ENCODE measurements around the gene RCL1. TPM values are rescaled to one million over a fixed set of nuclear protein-coding genes. Genes with fewer than 3 reads are reported as not detected.
A peak's percentile ranks its signal among the peaks of the same experiment; 100 is the strongest.

The RCL1 gene
- total and polyA plus RNA-seq, 2 donors (not counting 1 experiment from before 2014, with no cell fraction given): 10.5 to 21.7 TPM

DNA sequence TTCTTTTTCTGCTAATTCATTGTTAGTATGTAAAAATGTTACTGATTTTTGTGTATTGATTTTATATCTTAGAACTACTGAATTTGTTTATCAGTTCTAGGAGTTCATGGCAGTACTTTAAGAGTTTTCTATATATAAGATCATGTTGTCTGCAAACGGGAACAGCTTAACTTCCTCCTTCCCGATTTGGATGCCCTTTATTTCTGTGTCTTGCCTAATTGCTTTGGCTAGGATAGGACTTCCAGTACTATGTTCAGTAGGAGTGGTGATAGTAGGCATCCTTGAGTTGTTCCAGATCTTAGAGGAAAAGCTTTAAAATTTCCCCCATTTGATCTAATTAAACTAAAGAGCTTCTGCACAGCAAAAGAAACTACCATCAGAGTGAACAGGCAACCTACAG, 20.1 kb downstream of the RCL1 start:
- H3K9me3 Mint-ChIP-seq (ENCODE audit: insufficient read depth): peaks cover 4% of the 10 kb centered on the region
- WGBS (ENCODE audit: insufficient coverage): no CpG with 5 or more reads among the region's 2 CpGs
- H3K27ac Mint-ChIP-seq: peak overlapping the region; percentile 27

DNA sequence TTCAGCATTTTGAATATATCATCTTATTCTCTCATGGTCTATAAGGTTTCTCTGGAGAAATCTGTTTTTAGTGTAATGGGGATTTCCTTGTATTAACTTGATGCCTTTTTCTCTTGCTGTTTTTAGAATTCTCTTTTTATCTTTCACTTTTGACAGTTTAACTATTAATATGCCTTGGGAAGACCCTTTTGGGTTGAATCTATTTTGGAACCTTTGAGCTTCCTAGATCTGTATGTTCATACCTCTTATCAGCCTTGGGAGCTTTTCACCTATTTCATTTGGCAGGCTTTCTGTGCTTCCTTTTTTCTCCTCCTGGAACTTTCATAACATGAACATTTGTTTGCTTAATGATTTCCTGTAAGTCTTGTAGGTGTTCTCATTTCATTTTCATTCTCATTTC, 22.2 kb downstream of the RCL1 start:
- H3K27ac ChIP-seq (ENCODE audit: low read length in 2 of 2): peak overlapping the region in 1 of 2 donors; percentile 65
- H3K4me1 ChIP-seq (ENCODE audit: control insufficient read depth in 2 of 2, insufficient read depth in 2 of 2, low read length in 2 of 2): peaks cover 15 to 34% of the 10 kb centered on the region in 2 donors
- no peak overlapping the region for H2AFZ ChIP-seq (ENCODE audit: insufficient read depth, low read depth, low read length, poor library complexity, severe bottlenecking)
- Mint-ChIP-seq H3K4me1 (peaks cover 49% of the 10 kb centered on the region), H3K9me3 (ENCODE audit: insufficient read depth) (peaks cover 3% of the 10 kb centered on the region), H3K27me3 (no peaks in the 10 kb centered on the region), H3K4me3 (peak overlapping the region; percentile 59), H3K27ac (peak overlapping the region; percentile 75)
- intact Hi-C loops (cut with micrococcal nuclease): loop anchor here (2.0 kb wide), 1 partner anchor 18 kb away; no protein-coding TSS in a partner anchor
- CTCF ChIA-PET: no interaction called here
- peaks cover 10% of the 10 kb centered on the region for H4K20me1 ChIP-seq (ENCODE audit: control insufficient read depth, insufficient read depth, low read length, poor library complexity, severe bottlenecking)
- POLR2A ChIA-PET: interaction anchor here (1.2 kb wide), 1 partner anchor 22 kb away, joined by 4 read pairs; the partner anchor contains the start of gene RCL1
- peak overlapping the region; percentile 55 for H3K4me2 ChIP-seq (replicated peaks; ENCODE audit: low read depth, low read length, poor library complexity, severe bottlenecking)
- H3K79me2 ChIP-seq (ENCODE audit: control insufficient read depth, insufficient read depth, low read length): peaks cover 91% of the 10 kb centered on the region
- peak overlapping the region in 1 of 5 experiments; percentile 4 for H3K4me3 ChIP-seq (ENCODE audit: control extremely low read depth in 1 of 5, extremely low read depth in 1 of 5, insufficient read depth in 1 of 5, low read depth in 2 of 5, low read length in 4 of 5)
- H3K9ac ChIP-seq (ENCODE audit: low read length): peak overlapping the region; percentile 33
- no peaks in the 10 kb centered on the region for H3K27me3 ChIP-seq (replicated peaks in 1 of 4; ENCODE audit: control extremely low read depth in 1 of 4, control insufficient read depth in 3 of 4, insufficient read depth in 4 of 4, low read length in 3 of 4)
- TF ChIP-seq, protein P1, sequence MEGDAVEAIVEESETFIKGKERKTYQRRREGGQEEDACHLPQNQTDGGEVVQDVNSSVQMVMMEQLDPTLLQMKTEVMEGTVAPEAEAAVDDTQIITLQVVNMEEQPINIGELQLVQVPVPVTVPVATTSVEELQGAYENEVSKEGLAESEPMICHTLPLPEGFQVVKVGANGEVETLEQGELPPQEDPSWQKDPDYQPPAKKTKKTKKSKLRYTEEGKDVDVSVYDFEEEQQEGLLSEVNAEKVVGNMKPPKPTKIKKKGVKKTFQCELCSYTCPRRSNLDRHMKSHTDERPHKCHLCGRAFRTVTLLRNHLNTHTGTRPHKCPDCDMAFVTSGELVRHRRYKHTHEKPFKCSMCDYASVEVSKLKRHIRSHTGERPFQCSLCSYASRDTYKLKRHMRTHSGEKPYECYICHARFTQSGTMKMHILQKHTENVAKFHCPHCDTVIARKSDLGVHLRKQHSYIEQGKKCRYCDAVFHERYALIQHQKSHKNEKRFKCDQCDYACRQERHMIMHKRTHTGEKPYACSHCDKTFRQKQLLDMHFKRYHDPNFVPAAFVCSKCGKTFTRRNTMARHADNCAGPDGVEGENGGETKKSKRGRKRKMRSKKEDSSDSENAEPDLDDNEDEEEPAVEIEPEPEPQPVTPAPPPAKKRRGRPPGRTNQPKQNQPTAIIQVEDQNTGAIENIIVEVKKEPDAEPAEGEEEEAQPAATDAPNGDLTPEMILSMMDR (IDR thresholded peaks at IDR 0.05): no peak
- no peak for TF ChIP-seq EZH2 (IDR thresholded peaks at IDR 0.05; ENCODE audit: borderline replicate concordance, insufficient read depth, low read depth, low read length, poor library complexity, severe bottlenecking)
- H3K36me3 ChIP-seq (replicated peaks in 1 of 2; ENCODE audit: control extremely low read depth in 1 of 2, control insufficient read depth in 1 of 2, extremely low read depth in 1 of 2, insufficient read depth in 2 of 2, low read length in 1 of 2): no peaks in the 10 kb centered on the region
- ATAC-seq (ENCODE audit: low read depth) (no peak), DNase-seq (peak; percentile 26)
- peaks cover 0 to 16% (median 0%) of the 10 kb centered on the region in 3 donors for H3K9me3 ChIP-seq (ENCODE audit: control extremely low read depth in 1 of 3, control insufficient read depth in 2 of 3, insufficient read depth in 1 of 3, low read length in 2 of 3)

More for the DNA sequence above, 20.1 kb downstream of the RCL1 start:
- H2AFZ ChIP-seq (ENCODE audit: insufficient read depth, low read depth, low read length, poor library complexity, severe bottlenecking): no peak overlapping the region
- ChIA-PET POLR2A (no interaction called here), CTCF (interaction anchor here (1.0 kb wide), 1 partner anchor 19 kb away, joined by 3 read pairs; no protein-coding TSS in a partner anchor)
- H3K4me2 ChIP-seq (replicated peaks; ENCODE audit: low read depth, low read length, poor library complexity, severe bottlenecking): peak overlapping the region; percentile 45
- no peak for TF ChIP-seq EZH2 (IDR thresholded peaks at IDR 0.05; ENCODE audit: borderline replicate concordance, insufficient read depth, low read depth, low read length, poor library complexity, severe bottlenecking)
- TF ChIP-seq, protein P1 (IDR thresholded peaks at IDR 0.05): no peak
- peak overlapping the region; percentile 14 for H3K9ac ChIP-seq (ENCODE audit: low read length)
- H3K4me3 ChIP-seq (ENCODE audit: control extremely low read depth in 1 of 5, extremely low read depth in 1 of 5, insufficient read depth in 1 of 5, low read depth in 2 of 5, low read length in 4 of 5): no peak overlapping the region
- H3K79me2 ChIP-seq (ENCODE audit: control insufficient read depth, insufficient read depth, low read length): peaks cover 91% of the 10 kb centered on the region
- H3K9me3 ChIP-seq (ENCODE audit: control extremely low read depth in 1 of 3, control insufficient read depth in 2 of 3, insufficient read depth in 1 of 3, low read length in 2 of 3): peaks cover 0 to 16% (median 0%) of the 10 kb centered on the region in 3 donors
- H4K20me1 ChIP-seq (ENCODE audit: control insufficient read depth, insufficient read depth, low read length, poor library complexity, severe bottlenecking): peaks cover 20% of the 10 kb centered on the region
- no peaks in the 10 kb centered on the region for H3K36me3 ChIP-seq (replicated peaks in 1 of 2; ENCODE audit: control extremely low read depth in 1 of 2, control insufficient read depth in 1 of 2, extremely low read depth in 1 of 2, insufficient read depth in 2 of 2, low read length in 1 of 2)
- intact Hi-C loops (cut with micrococcal nuclease): no loop called here
- Mint-ChIP-seq H3K4me1 (peaks cover 58% of the 10 kb centered on the region), H3K4me3 (peak overlapping the region; percentile 77), H3K27me3 (no peaks in the 10 kb centered on the region)
- ATAC-seq (ENCODE audit: low read depth): no peak
- H3K4me1 ChIP-seq (ENCODE audit: control insufficient read depth in 2 of 2, insufficient read depth in 2 of 2, low read length in 2 of 2): peaks cover 15 to 34% of the 10 kb centered on the region in 2 donors
- no peak overlapping the region for H3K27ac ChIP-seq (ENCODE audit: low read length in 2 of 2)
- no peaks in the 10 kb centered on the region for H3K27me3 ChIP-seq (replicated peaks in 1 of 4; ENCODE audit: control extremely low read depth in 1 of 4, control insufficient read depth in 3 of 4, insufficient read depth in 4 of 4, low read length in 3 of 4)
- no peak for DNase-seq

Measured in B cell (primary cell).